C1 segment of cervical spinal cord (tissue), 14 donors: ENCODE results near the gene C11orf21.
"Not testable (repeated sequence)": the region's sequence is repeated elsewhere in the genome, so short reads cannot be mapped to it uniquely, and the experiment has no call there.

Source experiments
- DNase-seq, 14 donors: peaks; one replicate each; lab custom pipeline; 2025; lab: John Stamatoyannopoulos, UW

Gene C11orf21

DNA sequence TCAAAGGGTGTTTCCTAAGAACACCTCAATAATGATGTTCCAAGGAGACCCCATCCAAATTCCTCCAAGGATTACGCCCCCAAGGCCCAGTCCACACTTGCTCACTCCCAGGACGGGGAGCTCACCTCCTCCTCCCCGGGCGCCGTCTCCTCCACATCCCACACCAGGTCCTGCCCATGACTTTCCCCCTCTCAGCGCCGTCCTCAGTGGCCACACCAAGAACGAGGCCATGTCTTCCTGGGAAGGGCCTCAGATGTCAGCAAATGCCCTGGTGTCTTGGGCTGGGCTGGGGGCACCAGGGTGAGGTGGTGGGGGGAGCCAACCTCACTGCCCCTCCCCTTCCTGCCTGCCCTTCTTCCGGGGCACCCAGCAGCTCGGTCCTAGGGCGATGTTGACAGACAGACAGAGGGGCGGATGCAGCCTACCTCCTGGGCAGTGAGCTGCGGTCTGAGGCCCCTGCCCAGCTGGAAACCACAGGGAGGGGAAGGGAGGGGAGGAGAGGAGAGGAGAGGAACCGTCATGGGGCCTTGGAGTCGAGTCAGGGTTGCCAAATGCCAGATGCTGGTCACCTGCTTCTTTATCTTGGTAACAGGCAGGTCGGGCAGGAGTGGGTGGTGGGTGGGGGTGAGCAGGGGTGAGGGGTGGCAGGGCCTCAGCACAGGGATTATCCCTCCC, at the start of gene C11orf21, which contains the start of gene TSPAN32:
TSS of gene C11orf21 (minus strand) at position 288 of the 675 bp plus-strand sequence. CDS start at position 178, 110 bp downstream.
TSS of gene TSPAN32 (plus strand) at position 383 of the 675 bp plus-strand sequence. CDS start at position 520, 137 bp downstream.
- DNase-seq, result peak in 6 of 14 donors; percentile 21 to 55 (median 38)

DNA sequence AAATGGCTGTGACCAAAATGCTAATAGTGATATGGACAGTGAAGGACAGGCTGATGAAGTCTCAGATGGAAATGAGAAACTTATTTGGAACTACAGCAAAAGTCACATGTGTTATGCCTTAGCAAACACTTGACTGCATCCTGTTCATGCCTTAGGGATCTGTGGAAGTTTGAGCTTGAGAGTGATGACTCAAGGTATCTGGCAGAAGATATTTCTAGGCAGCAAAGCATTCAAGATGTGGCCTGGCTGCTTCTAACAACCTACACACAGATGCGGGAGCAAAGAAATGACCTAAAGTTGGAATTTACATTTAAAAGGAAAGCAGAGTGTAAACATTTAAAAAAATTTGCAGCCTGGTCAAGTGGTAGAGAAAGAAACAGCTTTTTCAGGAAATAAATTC, 47.3 kb upstream of the C11orf21 start:
- DNase-seq, result no peak

DNA sequence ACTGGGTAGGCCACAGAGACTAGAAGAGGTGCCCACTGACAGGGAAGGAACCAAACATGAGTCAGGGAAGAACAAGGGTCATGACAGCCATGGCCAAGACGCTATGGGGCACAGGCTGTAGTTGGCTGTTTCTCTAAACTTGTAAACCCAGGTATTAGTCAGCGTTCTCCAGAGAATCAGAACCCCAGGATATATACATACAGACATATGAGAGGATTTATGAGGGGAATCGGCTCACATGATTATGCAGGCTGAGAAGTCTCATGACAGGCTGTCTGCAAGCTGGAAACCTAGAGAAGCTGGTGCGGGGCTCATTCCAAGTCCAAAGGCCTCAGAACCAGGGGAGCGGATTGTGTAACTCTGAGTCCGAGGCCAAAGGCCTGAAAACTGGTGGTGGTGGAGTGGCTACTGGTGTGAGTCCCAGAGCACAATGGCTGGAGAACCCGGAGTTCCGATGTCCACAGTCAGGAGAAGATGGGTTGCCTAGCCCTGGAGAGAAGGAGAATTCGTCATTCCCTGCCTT, 45.7 kb upstream of the C11orf21 start:
- DNase-seq, result no peak

DNA sequence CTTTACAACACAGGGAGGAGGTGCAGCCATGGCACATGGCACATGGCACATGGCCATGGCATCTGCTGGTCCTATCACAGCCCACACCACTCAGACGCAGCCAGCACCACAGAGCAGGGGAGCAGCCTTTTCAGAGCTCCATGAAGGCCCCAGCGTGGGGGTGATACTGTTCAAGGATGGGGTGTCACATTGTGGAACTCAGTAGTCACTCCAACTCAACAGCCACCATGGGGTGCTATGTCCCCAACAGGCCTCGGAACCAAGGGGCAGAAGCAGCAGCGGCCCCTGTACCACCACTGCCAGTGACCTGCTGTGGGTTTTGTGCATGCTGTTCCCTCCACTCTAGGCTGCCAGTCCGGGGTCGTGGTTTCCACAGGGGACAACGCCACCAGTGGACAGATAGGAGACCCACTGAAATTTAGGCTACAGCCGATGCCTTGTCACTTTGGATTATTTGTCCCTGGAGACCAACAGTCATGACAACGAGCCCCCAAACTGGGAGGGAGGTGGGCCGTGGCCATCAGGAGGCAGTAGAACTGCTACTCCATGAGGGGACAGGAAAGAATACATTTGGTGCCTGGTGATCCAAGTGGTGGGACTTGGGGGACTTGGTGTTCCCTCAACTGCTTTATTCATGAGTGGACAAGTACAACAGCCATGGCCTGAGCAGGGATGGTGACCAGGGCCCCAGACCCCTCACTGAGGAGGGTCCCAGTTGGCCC, 45.0 kb upstream of the C11orf21 start:
- DNase-seq, result no peak

DNA sequence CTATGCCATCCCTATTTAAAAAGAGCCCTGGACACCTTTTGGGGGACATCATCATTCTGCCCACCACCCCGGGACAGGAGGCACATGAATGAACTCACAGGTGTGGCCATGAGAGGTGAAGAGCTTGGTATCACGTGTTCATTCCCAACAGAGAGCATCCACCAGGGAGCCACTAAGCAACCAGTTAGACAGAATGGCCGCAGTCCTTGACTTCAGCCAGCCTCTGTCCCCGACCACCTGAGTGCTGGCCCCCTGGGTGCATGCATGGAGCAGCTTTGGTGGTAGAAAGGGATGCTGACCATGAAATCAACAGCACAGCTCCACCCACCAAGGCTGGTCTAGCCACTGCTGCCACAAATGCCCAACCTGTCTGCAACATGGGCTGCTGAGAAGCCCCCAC, 44.3 kb upstream of the C11orf21 start:
- no peak for DNase-seq

DNA sequence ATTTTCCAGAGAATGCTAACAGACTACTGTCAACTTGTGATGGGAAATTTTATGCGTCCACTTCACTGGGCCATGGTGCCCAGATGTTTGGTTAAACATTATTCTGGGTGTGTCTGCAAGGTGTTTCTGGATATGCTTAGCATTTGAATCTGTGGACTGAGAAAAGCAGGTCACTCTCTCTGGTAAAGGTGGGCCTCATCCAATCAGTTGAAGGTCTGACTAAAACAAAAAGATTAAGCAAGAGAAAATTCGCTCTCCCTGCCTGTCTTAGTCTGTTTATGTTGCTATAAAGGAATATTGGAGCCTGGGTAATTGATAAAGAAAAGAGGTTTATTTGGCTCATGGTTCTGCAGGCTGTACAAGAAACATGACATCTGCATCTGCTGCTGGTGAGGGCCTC, 43.3 kb upstream of the C11orf21 start:
- no peak for DNase-seq

DNA sequence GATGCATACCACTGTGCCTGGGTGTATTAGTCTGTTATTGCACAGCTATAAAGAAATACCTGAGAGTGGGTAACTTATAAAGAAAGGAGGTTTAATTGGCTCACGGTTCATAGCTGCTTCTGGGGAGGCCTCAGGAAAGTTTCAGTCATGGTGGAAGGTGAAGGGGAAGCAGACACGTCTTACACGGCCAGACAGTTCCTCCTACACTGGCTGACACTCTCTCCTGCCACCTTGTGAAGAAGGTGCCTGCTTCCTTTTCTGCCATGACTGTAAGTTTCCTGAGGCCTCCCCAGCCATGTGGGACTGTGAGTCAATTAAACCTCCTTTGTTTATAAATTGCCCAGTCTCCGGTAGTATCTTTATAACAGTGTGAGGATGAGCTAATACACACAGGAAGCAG, 41.8 kb upstream of the C11orf21 start:
- no peak for DNase-seq

DNA sequence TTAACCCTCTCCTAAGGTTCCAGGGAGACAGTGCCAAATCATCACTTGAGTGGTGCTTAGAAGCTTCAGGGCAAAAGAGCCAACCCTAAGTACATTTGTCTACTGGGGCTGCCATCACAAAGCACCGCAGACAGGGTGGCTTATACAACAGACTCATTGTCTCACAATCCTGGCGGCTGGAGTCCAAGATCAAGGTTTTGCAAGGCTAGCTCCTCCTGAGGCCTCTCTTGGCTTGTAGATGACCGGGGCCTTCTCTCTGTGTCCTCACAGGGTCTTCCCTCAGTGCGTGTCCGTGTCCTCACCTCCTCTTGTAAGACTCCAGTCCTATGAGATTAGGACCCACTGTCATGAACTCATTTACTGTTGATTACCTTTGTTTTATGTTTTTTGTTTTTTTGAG, 41.3 kb upstream of the C11orf21 start:
- DNase-seq, result no peak

DNA sequence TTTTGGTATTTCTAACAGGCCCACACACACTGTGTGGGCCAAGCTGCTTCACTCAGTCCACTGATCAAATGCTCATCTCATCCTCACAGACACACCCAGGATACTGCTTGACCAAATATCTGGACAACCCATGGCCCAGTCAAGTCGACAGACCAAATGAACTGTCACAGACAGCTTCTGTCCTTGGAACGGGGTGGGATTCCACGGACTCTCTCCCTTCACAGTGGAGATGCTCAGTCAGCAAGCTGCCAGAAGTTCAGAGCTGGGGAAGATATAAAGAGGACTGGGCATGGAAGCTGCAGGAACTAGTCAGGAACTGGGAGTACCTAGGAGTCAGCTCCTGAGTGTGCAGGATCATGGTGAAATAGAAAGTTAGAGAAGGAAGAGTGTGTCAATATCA, 40.8 kb upstream of the C11orf21 start:
- DNase-seq, result no peak

DNA sequence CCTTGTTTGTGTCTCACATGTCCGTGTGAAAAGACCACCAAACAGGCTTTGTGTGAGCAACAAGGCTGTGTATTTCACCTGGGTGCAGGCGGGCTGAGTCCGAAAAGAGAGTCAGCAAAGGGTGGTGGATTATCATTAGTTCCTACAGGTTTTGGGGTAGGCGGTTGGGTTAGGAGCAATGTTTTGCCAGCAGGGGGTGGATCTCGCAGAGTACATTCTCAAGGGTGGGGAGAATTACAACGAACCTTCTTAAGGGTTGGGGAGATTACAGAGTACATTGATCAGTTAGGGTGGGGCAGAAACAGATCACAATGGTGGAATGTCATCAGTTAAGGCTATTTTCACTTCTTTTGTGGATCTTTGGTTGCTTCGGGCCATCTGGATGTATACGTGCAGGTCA, 37.0 kb upstream of the C11orf21 start:
- not testable (repeated sequence) for DNase-seq

DNA sequence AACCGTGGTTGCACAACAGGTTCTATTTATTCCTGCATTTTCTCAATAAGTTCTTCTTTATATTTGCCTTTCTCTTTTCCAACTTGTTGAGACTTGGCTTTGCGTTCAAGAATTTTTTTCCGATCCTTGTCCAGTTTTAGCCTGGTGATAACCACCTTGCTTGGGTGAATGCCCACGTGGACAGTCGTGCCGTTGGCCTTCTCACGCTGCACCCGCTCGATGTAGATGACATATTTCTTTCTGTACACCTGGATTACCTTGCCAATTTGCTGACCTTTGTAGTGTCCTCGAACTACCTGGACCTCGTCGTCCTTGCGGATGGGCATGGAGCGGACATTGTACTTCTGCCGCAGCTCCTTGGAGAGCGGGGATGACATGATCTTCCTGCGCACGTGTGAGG, 33.6 kb upstream of the C11orf21 start:
- not testable (repeated sequence) for DNase-seq

DNA sequence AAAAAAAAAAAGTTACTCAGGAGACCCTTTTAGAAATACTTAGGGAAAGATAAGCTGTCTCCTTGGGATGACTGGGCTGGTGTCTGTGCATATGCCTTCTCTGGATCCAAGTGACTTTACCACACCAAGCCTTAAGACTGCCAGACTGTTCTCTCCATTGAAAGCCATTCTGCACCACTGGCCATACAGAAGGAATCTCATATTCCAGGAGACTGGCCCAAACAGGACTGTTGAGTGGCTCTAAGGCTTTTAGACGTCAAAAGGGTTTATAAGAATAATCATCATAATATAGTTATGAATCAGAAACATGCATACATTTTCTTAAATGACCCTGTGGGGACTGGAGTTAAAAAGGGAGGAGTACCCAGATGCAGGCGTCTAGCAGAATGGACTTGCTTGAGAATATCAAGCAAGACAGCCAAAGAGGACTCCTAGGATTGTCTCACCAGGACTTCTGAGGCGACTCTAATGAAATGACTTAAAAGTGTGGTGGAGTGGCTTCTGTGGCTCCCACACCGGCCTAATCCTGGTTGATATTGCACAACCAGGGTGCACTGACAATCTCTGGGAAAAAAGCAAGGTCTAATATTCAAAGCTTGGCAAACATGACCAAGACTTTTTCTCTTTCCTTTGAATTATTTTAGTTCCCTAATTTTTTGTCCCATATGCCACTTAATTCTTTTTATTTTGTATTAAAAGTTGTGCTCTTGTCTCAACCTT, 31.9 kb upstream of the C11orf21 start:
- DNase-seq, result not testable (repeated sequence)

DNA sequence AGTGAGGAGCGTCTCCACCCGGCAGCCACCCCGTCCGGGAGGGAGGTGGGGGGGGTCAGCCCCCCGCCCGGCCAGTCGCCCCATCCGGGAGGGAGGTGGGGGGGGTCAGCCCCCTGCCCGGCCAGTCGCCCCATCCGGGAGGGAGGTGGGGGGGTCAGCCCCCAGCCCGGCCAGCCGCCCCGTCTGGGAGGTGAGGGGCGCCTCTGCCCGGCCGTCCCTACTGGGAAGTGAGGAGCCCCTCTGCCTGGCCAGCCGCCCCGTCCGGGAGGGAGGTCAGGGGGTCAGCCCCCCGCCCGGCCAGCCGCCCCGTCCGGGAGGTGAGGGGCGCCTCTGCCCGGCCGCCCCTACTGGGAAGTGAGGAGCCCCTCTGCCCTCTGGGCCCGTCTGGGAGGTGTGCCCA, 30.9 kb upstream of the C11orf21 start:
- not testable (repeated sequence) for DNase-seq

DNA sequence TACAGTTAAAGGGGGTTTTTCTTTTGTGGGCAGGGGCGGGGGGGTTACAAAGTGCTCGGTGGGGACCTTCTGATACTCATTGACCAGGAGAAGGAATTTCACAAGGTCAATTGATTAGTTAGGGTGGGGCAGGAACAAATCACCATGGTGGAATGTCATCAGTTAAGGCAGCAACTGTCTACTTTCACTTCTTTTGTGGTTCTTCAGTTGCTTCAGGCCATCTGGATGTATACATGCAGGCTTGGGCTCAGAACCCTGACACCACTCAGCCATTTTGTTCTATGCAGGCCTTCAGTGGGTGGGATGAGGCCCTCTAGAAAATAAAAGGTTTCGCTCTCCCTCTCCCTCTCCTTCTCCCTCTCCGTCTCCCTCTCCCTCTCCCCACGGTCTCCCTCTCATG, 29.7 kb upstream of the C11orf21 start:
- no peak for DNase-seq

DNA sequence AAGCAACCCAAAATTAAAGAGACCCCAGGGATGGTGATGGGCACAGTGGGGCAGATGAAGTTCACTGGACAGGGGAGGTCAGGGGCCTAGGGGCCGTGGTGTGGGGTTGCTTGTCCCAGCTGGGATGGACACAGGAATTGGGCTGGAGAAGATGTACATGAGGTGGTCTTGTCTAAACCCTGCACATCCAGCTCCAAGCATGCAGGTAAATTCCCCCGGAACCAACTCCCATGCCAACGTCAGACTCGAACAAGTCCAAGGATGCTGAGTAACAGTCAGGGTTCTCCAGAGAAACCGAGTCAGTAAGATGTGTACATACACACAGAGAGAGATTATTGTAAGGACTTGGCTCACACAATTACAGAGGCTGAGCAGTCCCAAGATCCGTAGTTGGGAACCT, 29.0 kb upstream of the C11orf21 start:
- DNase-seq, result no peak

DNA sequence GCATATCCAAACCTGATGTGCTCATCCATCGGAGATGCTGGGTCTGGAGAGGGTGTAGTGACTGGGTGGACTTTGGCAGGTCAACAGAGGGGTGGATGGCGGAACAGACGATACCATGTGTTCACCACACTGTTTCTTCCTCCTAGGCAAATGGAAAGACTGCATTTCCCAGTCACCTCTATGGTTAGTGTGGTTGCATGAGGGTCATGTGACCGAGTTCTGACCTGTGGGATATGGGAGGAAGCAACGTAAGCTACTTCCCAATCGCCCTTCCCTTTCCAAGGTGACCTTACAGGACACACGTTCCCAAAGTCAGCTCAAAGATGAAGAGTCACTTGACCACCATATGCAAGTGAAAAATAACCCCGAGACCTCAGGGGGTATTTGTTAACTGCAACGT, 27.8 kb upstream of the C11orf21 start:
- DNase-seq, result no peak

DNA sequence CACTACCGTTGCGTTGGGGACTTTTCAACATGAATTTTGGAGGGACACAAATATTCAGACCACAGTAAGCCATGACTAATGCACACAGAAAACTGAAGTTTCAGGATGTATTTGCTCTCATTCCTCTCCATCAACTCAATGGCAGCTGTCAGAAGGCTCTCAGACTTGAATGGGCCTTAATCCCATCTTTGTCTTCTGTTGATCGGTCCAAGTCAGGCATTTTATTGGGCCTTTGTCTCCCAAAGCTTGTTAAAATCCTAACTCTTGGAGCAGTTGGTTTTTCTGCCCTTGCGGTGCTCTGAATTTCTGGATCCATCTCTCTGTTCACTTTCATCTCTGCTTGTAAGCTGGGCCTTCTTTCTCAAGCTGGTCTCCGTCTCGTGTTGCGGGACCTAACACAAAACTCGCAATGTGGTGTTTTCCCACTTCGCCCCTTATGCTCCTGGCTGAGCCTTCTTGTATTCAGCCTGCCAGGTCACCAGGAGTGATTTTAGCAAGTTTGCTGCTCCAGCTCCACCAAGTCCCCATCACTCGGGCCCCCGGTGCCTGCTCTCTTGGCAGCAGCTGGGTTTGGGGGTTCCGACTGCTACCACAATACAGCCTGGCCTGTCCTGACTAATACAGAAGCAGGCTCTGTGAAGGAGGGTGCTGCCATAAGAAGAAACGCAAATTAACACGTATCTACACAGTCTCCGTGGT, 27.1 kb upstream of the C11orf21 start:
- DNase-seq, result no peak

DNA sequence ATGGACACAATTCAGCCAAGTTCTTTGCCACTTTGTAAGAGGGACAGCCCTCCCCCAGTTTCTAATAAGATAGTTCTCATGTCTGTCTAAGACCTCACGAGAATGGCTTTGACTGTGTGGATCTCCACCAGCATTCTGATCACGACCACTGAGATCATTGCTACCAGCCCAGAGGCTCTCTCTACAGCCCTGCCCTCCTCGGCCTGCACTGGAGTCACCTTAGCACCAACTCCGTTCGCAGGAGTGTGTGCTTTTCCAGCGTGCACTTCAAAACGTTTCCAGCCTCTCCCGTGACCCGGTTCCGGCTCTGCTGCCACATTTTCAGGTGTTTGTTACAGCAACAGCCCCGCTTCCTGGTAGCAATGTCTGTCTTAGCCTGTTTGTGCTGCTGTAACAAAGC, 26.3 kb upstream of the C11orf21 start:
- DNase-seq, result peak in 1 of 14 donors; percentile 9

DNA sequence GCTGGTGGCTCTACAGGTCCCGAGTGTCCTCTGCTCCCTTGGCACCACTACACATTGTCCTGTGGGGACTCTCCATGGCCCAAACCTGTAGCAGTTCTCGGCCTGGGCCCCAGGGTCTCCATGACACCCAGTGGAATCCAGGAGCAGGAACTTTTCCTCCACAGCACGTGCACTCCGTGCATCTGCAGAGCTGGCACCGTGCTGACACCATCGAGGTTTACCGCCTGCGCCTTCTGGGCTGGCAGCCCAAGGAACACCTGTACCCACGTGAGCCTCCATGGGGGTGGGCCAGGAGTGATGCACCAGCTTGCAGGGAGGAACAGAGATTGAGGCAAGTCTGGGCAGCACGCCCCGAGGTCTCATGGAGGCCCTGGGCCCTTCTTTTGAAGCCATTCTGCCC, 25.3 kb upstream of the C11orf21 start:
- DNase-seq, result no peak

DNA sequence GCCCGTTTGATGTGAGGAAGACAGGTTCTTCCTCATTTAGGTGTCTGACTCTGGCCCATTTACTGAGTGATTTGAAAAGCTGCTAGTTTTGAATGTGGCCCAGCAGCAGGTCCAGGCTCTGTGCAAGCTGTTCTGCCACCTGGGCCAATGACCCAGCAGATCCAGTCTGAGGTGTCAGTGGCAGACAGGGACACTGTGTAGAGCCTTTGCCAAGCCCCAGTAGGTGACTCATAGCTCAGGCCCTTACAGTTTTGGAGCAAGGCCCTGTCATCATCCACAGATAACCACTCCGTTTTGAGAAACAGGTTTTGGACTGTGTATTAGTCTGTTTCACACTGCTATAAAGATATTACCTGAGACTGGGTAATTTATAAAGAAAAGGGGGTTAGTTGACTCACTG, 24.0 kb upstream of the C11orf21 start:
- DNase-seq, result peak in 2 of 14 donors; percentile 31 to 98

DNA sequence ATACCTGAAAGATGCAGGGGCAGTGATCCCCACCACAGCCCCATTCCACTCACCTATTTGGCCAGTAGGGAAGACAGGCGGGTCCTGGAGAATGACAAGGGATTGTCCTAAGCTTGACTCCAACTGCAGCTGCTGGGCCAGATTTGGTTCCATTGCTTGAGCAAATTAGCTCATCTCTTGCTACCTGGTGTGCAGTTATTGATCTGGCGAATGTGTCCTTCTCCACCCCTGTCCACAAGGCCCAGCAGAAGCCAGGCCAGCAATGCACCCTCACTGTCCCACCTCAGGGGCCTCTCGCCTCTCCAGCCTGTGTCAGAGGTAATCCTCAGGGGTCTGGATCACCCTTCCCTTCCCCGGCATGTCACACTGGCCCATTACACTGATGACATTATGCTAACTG, 23.4 kb upstream of the C11orf21 start:
- no peak for DNase-seq

DNA sequence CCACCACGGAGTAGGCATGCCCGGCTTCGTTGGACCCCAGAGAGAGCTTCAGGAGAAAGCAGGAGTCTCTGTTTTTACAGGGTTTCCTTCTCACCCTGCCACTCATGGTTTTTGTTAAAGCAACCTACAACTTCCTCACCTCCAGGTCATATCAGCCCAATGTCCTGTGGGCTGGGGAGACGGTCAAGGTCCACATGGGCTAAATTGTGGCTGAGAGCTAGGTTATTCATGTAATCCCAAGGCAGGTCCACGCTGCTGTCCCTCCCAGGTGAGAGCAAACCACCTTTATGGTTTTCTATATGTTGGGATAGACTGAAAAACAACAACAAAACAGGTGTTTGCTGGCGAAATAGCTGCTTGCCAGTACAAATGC, 19.6 kb upstream of the C11orf21 start:
- DNase-seq, result no peak
